Measurements from ENCODE around the gene NALCN. TPM values are rescaled to one million over a fixed set of nuclear protein-coding genes. Genes with fewer than 3 reads are reported as not detected.

The NALCN gene
- 21.6 and 29.2 TPM in 2 replicates for total RNA-seq

DNA sequence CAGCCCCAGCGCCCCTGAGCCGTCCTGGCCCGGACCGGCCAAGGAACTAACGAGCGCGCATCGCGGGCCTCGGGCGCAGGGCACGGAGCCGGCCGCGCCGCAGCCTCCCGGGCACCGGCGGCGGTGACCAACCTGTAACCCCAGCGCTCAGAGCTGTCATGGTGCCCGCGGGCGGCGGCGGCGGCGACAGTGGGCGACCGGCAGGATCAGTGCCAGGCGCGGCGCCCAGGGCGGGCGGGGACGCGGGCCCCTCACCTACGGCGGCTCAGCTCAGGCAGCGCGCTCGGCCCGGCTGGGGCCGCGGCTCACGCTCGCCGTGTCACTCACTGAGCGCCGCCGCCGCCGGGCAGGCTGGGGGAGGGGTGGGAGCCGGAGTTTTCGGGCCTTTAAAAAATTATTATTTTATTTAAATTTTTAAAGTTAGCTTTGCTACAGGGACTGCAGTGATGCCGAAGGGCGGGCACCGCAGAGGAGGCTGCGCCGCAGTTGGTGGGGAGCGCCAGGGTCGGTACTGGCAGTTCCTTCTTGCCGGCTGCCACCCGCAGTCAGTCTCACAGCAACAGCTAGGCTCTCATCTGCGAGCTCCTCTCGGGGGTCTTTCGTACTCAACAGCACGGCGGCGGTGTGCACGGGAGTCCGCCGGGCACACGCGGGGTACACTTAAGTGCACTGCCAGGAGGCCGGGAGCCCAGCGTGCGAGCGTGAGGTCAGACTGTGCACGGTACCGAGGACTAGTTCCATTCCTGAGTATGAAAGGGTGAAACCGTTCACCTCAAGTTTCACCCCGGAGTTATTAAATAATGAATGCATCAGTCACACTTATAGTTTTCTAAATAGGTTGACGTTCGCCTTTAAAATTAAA lies at the start of gene NALCN:
Gene NALCN (minus strand): TSS at position 328 of the 862 bp plus-strand sequence. CDS start 17,382 bp downstream, outside the sequence.
- DNase-seq (ENCODE audit: low read depth in 2 of 2), result peak in 1 of 2 donors; percentile 61

- DNase-seq (ENCODE audit: low read depth in 2 of 2), result peak in 1 of 2 donors; percentile 49
These were observed 49.6 kb upstream of the NALCN start for GRCh38 chr13:101465877-101466276.

DNA sequence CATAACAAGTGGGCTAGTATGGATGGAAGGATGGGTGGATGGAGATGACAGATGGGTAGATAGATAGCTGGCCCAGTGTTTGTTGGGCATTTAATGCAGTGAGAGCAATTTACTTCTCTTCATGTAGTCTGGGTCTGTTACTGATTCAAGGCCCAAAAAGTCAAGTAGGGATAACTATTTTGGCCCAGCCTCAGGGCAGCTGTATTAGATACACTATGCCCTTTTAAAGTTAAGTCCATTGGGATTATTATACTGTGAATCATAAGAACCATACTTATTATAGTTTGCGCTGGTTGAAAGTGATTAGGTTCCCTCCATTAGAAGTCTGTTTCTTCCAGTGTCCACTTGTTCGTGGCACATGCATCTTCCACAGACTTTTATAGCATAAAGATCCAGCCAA lies 40.9 kb upstream of the NALCN start:
- DNase-seq (ENCODE audit: low read depth in 2 of 2), result no peak

DNA sequence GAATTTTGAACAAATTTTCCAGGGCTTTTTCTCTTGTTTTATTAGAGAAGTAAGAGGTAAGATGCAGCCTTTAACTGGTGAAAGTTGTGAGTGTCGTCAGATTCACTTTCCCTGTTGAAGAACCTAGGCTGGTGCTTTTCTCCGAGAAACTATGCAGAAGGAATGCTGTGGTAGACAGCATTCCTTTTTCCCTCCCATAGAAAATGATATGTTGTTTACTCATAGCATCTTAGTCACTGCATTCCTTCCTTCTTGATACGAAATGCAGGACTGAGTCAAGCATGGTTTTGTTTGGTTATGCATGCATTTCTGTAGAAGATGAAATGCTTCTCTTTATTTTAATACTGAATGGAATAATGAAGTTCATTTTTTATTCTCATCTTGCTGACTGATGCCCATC lies 39.6 kb upstream of the NALCN start:
- DNase-seq (ENCODE audit: low read depth in 2 of 2), result peak in 1 of 2 donors; percentile 69

DNA sequence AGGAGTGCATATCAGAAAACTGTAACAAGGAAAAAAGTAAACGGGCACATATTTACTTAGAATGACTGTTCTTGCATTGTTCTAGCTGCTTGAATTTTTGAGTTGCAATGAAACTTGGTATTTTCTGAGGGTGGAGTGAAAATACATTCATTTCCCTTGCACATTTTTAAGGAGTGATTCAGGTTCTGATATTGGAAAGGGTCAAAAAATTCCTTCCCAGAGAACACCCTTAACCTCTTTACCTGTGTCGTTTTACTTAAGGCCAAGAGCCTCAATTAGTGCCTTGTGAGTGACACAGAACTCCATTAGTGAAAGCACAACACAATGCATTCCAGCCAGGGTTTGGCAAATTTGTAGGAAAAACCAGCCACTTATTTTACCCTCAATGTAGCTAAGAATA lies 38.5 kb upstream of the NALCN start:
- peak in 1 of 2 donors; percentile 50 for DNase-seq (ENCODE audit: low read depth in 2 of 2)

DNA sequence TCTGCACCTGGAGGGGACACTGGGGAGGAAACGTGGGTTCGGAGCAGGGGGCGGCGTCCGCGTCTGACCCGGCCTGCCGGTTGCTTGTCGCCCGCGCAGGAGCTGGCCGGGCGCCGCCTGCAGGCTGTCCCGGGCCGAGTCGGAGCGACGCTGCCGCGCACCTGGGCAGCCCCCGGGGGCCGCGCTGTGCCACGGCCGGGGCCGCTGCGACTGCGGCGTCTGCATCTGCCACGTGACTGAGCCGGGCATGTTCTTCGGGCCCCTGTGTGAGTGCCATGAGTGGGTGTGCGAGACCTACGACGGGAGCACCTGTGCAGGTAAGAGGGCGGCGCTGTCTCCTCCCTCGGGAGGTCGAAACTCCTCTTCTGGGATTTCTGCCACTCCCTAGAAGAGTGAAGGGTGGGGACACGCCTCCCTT lies 37.5 kb upstream of the NALCN start:
- peak; percentile 15 to 63 for DNase-seq (ENCODE audit: low read depth in 2 of 2)

DNA sequence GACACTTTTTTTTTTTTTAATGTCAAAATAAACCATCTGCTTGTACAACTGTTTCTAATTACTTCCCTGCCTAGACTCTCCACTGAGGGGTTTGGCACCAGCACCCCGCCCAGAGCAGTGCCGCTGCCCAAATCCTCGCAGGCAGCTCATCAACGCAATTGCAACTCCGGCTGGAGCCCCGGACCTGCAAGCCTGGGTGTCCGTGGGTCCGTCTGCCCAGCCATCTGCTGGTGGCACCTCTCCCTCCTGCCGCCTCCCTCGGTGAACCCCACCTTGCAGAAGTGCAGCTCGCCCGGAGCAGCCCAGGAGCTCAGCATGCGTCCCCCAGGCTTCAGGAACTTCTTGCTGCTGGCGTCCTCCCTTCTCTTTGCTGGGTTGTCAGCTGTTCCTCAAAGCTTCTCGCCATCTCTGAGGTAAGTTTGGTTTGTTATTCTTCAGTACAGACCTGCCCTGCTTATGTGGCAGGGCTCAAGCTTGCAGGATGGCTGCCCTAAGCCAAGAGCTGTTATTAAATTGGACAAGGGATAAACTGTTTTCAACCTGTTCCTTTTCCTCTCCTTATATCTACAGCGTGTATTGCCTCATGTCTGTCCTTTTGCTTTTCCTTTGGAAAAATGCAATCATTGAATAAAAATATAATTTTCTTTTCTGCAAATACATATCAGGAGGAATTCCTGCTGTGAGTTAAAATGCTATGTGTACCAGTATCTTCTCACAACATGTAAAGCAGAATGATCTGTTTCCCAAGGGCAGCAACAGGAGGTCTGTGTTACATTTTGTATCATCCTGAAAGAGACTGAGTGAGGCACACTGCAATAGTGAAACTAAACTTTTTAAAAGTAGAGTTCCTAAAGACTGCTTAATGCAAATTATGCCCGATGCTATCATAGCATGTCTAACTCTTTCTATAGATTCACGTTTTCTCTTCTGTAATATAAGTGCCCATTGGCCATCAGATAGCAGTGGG lies 36.5 kb upstream of the NALCN start, which contains the start of gene ITGBL1:
Gene ITGBL1 (plus strand): TSS at position 157 of the 967 bp plus-strand sequence. CDS start 159 bp downstream, at position 316.
- peak; percentile 9 to 17 for DNase-seq (ENCODE audit: low read depth in 2 of 2)

DNA sequence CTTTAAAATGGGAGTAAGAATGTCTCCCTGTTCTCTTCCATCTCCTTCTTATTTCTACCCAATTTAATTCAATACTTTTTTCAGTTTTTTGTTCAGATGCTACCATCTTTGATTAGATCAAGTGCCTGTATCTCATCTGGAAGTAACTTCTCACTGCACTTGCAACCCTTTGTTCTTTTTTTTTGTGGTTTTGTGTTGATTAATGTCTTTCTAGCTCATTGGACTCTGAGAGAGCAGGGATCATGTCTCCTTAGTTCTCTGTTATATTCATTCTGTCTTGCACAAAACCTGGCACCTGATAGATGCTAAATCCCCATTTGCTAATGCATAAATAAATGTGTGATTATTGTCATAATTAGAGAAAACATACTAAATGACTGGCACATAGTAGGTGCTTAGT lies 35.3 kb upstream of the NALCN start:
- no peak for DNase-seq (ENCODE audit: low read depth in 2 of 2)

DNA sequence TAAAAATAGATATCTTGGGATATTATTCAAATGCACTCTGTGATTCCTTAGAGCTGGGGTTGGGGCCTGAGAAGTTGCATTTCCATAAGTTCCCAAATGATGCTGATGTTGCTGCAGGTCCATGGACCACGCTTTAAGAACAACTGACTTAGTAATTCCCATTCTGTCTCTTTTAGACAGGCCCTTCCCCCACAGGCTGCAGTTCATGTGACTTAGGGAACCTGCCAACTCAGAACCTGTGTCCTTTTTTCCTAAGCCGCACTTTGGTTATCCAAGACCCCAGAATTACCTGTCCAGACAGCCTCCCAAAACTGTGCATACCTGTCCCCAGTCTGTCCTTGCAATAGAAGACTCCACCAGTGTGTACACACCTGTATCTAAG lies 34.4 kb upstream of the NALCN start:
- peak in 1 of 2 donors; percentile 16 for DNase-seq (ENCODE audit: low read depth in 2 of 2)

DNA sequence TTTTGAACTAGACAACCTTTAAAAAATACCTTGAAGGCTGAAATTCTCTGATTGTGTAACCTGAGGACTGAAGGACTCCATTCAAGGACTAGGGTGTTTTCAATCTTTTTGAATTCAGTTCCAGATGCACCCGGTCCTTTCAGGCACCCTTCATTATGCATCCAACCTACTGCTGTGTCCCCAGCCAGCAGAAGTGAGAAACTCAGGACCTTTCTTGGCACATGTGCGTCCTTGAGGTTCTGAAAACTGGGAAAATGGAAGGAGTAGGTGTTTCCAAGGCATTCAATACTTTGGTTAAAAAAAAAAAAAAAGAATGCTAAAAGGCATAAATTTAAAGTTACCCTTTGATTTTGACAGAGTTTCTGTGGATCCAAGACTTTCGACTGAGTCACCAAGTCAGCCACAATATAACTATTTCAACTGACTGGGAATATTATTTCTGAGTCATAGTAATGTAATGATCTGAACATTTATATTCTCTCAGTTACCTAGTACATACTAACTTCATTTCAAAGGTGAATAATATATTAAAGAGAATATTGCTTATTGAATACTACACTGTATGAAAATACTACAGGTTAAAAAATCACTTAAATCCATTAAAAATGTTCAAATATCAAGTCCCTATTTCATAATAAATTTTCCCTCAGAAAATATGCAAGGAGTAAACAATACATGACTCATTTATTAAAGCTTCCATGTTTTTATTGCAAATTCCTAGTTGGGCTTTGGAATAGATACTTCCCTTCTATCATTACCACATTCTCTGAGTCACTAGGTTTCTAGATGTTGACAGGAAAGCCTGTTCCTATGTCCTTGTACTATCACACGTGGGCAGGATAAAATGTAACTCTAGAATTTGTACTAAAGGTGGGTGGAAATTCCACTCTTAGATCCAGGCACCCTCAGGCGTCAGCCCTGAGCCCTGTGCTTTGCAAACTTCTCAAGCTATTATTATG lies 33.8 kb upstream of the NALCN start:
- peak; percentile 87 to 95 for DNase-seq (ENCODE audit: low read depth in 2 of 2)

DNA sequence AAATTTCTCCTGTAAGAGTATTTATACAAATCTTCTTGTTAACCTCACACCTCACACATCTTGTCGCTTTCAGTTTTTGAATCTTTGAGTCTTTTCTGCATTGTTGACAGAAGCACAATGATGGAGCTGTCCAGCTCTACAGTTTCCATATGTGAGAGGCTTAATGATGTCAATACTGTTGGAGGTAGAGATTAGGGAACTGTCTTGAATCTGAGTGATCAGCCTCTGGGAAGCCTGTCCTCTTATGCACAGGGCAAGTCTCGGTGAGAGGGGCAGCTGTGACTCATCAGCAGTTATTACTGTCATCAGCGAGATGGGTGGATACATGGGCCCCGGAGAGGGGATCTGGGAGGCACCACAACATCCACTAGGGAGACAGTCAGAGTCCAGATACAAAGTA lies 31.5 kb upstream of the NALCN start:
- no peak for DNase-seq (ENCODE audit: low read depth in 2 of 2)

DNA sequence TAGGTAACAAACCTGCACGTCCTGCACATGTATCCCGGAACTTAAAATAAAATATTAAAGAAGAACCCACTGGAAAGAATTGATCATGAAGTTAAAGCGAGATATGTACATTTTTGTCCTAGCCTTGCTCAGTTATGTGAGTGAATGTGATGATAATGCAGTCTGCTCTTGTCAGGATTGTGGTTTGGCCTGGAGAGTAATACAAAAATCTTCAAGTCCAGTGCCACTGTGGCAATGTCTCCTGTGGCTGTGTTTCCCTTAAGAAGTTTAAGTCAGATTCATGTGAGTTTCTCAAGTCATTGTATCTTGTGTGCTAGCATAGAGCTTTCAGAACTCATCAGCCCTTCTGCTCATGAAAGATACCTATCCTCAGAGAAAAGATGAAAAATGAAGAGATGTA lies 18.2 kb upstream of the NALCN start:
- DNase-seq (ENCODE audit: low read depth in 2 of 2), result no peak

DNA sequence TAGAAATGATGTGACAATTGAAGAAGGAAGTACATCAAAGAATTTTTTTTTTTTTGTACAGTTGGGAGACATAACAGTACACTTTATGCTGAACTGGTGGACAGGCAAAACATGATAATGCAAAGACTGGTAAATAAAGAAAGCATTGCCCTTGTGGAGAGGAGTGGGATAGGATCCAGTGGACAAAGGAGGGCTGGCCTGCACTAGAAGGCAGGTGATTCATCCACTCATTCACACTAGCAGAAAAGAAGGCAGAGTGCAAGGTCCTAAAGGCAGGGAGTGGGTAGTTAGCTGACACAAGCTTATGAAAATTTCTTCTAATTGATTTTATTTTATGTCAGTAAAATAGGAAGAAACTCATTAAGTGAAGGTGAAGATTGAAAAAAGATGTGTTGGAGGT lies 17.6 kb upstream of the NALCN start:
- no peak for DNase-seq (ENCODE audit: low read depth in 2 of 2)

DNA sequence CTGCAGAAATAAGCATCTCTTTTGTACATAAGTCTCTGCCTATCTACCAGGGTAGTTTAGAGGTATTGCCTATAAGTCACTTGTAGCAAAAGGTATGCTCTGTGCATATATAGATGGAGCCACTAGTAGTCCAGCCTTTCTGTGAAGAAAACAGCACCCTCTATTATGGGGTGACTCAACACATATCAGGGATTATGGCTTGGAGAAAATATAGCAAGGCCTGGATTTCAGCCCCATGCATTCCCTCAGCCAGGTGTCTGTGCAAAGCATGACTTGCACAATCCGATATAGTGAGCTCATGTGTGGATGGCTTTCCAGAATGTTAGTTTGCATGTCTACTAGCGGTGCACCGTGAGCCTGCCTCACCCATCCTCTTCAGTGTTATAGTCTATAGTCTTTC lies 13.4 kb upstream of the NALCN start:
- DNase-seq (ENCODE audit: low read depth in 2 of 2), result no peak

GRCh38 chr13:101425623-101426022 lies 9.3 kb upstream of the NALCN start:
- no peak for DNase-seq (ENCODE audit: low read depth in 2 of 2)

GRCh38 chr13:101425156-101425471 lies 8.8 kb upstream of the NALCN start:
- DNase-seq (ENCODE audit: low read depth in 2 of 2), result no peak

DNA sequence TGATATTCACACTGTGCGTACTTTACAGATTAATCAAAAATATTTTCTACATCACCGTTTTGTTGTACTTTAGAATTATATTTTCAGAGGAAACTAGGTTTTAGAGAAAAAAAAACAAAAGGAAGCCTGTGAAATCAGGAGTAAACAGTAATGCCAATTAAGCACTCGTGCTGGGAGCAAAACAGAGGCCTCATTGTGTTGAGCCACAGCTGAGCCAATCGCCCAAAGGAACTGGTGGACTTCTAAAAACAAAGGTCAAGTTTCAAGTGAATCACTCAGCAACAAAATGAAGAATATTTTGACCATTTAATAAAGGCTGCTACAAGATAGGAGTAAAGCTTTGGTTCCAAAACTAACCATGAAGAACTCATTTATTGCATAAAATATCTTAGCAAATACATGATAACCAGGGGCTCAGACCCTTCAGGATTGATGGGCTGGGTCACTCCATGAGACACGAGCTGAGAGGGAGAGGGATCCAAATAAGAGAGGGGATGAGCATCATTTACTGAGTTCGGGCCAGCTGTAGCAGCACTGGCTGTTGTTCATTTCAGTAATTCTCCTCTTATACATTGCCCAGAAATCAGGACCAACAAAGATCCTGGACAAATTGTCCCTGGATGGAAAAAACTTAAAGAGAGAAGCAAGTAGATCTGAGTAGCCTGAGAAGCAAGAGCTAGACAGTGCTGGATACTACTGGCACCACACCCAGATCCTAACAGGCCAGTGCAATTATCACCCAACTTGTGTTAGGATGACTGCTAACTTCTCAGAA lies 8.3 kb upstream of the NALCN start:
- DNase-seq (ENCODE audit: low read depth in 2 of 2), result peak in 1 of 2 donors; percentile 53

- DNase-seq (ENCODE audit: low read depth in 2 of 2), result no peak
These were observed 7.6 kb upstream of the NALCN start for GRCh38 chr13:101423872-101424271.

DNA sequence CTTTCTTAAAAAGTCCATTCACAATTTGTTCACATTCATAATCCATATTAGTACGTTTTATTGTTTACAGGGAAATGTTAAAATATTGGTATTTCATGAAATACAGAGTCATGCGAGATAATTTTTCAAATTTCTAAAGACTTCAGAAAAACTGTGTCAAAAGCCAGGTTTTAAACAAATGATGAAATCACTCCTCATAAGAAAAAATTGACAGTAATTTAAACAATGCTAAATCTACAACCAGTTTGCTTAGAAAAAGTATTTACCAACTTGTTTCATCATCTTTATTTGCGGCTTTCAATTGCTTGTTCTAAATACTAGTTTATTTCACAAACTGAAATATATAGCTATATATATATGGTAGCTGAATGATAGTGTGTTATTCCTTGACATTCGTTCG lies 1.2 kb upstream of the NALCN start:
- DNase-seq (ENCODE audit: low read depth in 2 of 2), result no peak

DNA sequence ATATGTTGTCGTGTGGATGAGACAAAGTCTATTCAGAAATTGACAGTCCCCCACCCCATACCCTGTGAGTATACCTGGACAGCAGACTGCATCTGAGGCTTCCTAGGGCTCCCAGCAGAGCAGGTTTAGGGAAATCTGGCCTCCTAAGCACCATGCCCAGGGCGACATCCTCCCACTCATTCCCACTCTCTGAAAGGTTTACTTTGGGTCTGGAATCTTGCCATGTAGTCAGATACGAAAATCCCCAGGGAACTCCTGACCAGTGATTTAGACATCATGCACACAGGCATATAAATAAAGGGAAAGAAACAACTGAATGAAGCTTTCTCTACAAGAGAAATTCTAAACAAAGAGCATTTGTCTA lies 717 bp upstream of the NALCN start:
- peak; percentile 73 to 83 for DNase-seq (ENCODE audit: low read depth in 2 of 2)

Data from dermis microvascular lymphatic vessel endothelial cell (primary cell).